ENCODE results near the gene PEPD.

PEPD gene

DNA sequence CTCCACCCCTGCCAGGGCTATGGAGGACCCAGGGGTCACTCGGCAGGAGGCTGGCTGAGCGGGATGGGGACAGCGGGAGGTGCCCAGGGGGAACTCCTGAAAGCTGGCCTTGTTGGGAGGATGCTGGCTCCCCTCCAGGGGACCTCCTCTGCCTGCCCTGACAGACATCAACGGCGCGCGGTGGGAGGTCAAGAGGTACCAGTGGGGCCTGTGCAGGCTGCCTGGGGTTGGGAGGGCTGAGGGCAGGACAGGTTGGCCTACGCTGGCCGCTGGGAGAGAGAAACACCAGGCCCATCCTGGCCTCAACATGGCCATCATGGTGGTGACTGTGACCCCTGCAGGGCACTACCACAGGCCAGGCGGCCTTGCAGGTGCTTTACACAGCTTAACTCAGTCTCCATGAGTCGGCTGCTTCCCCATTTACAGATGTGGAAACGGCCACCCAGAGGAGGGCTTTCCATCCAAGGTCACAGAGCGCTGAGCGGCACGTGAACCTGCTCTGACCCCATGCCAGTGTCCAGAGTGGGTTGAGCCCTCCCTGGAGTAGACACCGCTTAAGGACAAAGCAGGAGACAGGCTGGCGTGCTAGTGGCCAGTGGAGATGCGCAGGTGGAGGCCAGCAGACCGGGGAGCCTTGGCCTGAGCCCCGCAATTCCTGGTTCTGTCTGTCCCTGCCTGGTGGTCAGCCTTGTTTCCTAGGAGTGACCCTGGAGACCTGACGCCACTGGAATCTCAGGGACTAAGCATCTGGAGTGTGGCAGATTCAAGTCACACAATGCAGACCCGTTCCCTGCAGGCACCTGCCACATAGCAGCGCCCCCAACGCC, 120.5 kb downstream of the PEPD start:
- no peak for DNase-seq (ENCODE audit: insufficient read length, low spot score)
- no peak for FAIRE-seq

DNA sequence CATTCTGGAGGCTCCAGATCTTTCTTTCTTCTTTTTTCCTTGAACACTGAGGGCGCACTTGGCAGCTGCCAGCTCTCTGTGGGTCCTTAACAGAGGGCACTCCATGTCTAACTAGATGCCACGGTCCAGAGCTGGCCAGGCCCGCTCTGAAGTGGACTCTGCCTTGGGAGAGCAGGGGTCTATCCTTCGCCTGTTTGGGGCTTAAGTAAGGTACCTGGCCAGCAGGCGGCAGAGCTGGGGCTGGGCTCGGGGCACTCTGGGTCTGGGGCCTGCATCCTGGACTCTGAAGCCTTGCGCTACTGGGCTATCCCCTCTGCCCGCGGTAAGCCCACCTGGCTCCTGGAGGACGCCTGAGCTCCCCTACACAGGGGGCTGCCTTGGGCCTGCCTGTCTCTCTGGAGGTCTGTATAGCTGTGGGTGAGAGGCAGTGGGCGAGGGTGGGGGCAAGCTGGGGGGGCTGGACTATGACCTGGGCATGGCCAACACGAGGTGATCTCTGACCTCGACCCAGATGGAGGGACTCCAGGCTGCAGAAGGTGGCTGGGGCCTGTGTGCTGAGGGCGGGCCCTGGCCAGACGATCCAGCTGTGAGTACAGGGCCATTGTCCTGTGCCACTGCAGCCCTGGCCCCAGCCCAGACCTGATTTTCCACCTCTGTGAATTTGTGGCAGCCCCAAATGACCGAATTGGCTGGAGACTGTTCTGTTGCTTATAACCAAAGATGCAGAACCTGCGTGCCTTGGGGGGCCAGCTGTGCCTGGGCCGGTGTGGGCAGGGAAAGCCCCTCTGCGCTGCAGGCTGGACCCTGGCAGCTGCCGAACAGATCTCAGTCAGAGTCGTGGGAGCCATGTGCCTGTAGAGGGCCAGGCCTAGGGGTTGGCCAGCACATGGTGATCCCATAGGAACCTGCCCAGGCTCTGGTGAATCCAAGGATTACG, 121.6 kb downstream of the PEPD start:
- DNase-seq (ENCODE audit: insufficient read length, low spot score) (no peak), FAIRE-seq (no peak)

DNA sequence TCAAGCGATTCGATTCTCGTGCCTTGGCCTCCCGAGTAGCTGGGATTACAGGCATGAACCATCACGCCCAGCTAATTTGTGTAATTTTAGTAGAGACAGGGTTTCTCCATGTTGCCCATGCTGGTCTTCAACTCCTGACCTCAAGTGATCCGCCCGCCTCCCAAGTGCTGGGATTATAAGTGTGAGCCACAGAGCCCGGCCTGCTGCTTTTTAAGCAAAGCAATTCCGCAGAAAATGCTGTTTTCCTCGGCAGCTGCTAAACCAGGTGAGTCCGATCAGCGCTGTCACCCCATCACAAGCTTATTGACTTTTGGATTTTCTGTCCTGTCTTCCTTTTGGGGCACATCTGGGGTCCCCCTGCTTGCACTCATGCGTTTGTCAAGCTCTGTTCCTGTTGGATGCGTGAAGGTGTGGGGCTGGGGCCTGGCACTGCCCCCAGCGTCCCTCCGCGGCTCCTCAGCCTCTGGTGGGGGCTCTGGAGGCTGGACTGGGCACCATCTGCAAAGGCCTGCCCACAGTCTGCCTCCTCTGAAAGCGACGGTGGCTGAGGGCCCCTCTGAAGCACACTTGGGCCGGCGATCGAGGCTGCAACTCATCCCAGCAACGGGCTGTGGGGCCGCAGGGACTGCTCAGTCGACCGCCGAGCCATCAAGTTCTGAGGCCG, 122.4 kb downstream of the PEPD start:
- DNase-seq (ENCODE audit: insufficient read length, low spot score), result no peak
- FAIRE-seq, result no peak

DNA sequence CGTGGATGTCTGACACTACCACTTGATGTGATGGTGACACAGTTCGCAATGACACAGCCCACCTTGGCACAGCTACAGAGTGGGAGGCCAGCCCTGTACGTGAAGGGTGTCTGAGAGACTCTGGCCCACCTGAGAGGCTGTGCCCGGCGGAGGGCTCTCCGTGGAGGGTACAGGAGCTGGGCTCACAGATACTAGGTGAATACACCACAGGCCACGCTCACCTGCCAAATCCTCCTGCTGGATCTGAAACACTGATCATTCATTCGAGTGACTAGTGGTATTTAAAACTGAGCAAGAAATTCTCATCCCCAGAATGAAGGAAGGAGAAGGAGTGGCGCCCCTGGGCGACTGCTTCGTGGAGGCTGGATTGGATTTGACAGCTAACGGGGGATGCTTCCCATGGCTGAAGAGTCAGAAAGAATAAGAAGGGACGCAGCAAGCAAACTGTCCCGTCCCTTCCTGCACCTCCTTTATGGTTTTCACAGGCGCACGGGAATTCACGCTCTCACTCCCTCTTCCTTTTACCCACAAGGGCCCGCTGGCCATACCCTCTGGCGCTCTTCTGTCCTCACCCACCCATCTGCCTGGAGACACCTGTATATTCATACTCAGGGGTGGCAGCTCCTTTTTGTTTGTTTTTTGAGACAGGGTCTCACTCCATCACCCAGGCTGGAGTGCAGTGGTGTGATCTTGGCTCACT, 123.1 kb downstream of the PEPD start:
- FAIRE-seq, result peak; percentile 26
- DNase-seq (ENCODE audit: insufficient read length, low spot score), result no peak

DNA sequence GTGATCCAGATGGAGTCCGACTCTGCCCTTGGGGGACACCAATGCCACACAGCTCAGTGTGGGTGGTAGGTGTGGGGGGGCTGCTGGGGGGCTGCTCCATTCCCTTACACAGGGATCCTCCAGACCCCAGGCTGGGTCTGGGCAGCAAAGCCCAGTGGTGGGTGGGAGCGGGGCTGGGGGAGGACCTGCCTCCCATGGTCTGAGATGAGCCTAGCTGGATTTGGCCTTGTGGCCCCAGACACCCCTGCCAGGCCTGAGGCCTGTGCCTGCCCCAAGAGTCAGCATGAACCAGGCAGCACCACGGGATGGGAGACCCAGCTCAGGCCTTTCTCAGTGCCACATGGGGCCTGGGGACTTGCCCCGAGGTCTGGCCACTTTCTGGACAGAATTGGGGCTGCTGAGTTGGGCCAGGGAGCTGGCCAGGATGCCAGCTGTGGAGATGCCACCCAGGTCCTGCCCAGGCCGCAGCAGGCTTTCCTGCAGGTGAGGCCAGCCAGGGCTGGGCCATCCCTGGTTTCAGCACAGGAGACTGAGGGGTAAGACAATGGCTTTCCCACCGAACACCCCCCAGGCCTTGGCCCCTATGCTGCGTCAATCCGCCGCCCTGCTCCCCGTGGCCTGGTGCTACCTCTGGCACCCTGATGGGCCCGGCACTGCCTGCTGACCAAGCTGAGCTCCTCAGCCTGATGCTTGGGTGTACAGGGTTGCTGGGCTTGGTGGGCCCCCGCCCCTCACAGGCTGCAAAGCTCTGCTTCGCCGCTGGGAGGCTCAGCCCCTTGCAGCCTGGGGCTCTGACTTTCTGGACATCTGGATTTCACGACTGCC, 123.8 kb downstream of the PEPD start:
- no peak for FAIRE-seq
- no peak for DNase-seq (ENCODE audit: insufficient read length, low spot score)

DNA sequence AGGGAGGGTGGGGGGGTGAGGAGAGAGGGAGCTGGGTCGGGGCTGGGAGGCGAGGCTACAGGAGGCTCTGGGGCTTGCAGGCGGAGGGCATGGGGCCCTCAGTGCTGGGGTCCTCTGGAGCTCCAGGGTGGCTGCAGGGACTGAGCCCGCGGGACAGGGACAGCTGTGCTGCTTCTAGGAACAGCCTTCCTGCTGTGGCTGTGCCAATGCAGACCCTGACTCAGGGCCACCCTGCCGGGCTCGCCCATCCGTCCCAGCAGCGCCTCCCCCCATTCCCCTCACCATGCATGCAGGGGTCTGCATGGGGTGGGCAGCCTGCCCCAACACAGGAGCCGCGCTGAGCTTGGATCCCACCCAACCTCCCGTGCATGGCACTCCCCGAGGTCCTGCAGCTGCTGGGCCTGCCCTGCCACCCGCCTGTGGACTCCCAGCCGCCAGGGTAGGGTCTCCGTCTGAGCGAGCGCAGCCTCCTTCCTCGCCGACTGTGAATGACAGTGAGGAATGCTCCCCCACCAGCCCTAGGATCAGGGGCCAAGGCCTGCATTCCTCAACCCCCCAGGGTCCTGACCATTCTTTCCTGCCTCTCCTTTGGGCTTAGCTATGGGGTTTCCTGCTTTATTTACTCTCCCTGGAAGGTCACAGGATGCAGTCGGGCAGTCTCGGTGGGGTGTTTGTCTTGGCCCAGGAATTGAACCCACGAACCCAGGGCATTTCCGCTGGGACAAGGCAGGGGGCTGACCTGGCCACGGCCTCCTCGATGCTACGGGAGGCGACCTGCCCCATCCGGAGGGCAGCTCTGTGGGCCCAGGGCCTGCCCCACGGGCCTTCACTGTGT, 124.7 kb downstream of the PEPD start:
- no peak for DNase-seq (ENCODE audit: insufficient read length, low spot score)
- FAIRE-seq, result no peak

DNA sequence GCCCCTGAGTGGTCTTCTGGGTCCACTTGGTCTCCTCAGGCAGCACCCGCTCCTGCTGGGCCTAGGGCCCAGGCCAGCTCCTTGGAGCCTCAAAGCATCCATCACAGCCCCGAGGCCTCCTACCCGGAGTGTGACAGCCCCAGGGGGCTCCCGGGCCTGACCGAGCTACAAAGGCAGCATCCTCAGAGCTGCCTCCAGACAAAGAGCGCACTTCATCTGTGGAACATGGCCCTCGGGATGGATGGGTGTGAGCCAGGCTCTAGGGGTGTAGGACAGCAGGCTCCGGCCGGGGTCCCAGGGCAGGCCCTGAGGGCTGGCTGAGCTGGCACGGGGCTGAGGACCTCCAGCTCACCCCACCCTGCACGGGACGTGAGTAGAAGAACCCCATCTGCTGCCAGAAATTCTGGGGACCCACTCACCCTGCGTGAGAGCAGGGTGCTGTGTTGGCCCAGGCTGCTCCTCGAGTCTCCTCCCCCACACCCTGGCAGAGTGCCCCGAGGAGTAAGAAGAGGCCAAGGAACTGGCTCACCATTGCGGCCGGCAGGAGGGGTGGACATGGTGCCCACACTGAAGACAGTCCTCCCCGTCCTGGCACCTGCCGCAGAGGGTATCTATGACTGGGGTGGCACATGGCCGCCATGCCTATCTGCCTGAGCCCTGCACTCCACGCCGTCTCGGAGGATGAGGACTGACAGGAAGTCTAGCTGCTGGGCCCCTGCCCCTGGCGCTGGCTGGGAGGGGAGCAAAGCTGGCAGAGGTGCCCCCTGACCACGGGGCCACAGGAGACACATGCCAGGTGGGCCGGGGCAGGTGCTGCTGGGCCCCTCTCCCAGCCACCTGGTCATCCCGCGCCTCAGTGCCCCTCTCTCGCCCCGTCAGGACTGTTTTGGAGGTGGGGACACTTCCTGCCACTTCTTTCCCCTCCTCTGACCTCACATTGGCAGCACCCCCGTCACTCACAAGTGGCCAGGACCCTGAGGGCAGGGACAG, 125.7 kb downstream of the PEPD start:
- FAIRE-seq, result no peak
- no peak for DNase-seq (ENCODE audit: insufficient read length, low spot score)

DNA sequence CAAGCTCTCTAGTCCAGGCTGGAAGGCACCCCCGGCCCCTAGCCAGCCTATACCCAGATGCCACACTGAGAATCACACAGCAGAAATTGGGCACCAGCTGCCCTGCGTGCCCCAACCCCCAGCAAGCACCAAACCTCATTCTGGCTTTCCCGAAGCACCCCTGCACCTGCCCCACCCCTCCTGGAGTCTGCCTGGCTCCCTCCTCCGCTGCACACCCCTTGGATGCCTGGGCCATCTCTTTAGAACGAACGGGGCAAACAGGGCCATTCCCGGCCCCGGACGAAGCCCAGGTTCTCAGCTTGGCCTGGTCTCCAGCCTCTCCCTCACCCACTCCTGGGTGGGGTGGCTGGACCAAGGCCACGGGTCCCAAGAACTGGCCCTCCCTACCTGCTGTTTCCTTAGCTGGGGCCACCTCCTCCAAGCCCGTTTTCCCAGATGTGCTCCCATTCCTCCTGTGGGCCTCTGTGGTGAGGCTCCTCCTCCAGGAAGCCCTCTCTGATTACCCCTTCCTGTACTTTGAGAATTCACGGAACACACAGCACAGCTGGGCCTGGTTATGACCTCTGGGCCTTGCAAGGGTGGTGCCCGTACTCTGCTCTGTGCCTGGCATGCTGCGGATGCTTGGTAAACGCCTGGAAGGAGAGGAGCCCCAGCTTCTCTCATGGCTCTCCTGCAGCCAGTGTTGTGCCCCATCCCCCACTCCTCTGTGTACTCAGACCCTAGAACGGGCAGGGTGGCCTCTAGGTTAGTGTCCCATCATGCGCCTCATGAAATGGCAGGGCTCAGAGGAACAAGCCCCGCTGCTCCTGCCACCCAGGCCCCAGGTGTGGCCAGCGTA, 126.6 kb downstream of the PEPD start:
- FAIRE-seq (no peak), DNase-seq (ENCODE audit: insufficient read length, low spot score) (no peak)

DNA sequence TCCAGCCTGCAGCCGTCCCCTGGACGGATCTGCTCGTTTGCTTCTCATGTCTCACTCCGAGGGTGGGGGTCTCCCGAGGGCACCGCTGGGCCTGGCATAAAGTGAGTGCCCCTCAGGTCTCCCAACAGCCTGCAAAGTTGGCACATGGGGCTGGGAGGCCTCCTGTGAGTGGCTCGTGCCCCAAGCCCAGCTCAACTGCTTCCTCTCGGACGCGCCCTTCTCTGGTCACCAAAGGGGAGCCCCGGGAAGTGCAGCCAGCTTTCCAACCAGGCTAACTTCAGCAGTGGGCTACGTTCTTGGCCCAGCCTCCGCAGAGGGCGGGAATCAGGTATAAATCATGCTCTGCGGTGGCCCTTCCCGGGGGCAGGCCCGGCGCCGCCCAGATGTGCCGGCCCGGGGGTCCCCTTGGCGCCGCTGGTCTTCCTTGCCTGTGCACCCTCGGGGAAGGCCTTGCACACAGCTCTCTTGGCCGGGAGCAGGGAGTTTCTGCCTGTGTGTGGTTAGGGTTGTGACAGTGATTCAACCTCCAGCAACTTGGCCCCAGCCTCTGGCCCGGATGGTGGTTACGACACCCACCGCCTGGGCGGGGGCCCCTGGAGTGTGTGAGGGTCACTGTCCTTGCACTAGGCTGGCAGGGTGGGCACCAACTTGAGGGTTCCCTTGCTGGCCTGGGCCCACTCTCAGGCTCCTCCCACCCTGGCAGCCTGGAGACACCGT, 127.4 kb downstream of the PEPD start:
- FAIRE-seq, result no peak
- peak; percentile 41 for DNase-seq (ENCODE audit: insufficient read length, low spot score)

DNA sequence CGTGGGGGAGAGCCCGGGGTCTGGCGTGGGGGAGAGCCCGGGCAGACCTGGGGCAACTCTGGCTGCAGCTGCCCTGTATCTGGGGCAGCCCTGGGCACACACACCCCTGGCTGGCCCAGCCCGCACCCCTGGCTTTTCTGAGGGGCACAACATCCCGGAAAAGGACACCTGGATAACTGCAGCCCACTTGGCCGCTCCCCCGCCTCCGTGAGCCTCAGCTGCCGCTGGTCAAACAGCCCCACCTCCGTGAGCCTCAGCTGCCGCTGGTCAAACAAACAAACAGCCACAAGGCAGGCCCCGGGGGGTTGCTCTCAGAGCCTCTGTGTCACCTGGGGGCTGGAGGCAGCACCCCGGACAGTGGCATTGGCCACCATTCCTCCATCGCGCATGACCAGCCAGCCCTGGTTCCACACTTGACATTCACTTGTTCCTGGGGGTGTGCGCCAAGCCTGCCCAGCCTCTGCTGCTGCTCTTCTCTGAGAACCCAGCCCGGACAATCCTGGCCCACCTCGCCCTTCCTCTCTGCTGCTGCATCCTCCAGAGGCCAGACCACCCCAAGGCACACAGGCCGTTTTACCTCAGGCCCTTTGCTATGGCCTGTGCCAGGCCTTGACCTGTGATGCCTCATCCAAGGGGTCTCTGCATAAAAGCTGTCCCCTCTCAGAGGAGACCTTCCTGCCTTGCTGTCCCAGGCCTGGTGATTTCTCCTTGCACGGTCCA, 128.1 kb downstream of the PEPD start:
- FAIRE-seq (no peak), DNase-seq (ENCODE audit: insufficient read length, low spot score) (no peak)

DNA sequence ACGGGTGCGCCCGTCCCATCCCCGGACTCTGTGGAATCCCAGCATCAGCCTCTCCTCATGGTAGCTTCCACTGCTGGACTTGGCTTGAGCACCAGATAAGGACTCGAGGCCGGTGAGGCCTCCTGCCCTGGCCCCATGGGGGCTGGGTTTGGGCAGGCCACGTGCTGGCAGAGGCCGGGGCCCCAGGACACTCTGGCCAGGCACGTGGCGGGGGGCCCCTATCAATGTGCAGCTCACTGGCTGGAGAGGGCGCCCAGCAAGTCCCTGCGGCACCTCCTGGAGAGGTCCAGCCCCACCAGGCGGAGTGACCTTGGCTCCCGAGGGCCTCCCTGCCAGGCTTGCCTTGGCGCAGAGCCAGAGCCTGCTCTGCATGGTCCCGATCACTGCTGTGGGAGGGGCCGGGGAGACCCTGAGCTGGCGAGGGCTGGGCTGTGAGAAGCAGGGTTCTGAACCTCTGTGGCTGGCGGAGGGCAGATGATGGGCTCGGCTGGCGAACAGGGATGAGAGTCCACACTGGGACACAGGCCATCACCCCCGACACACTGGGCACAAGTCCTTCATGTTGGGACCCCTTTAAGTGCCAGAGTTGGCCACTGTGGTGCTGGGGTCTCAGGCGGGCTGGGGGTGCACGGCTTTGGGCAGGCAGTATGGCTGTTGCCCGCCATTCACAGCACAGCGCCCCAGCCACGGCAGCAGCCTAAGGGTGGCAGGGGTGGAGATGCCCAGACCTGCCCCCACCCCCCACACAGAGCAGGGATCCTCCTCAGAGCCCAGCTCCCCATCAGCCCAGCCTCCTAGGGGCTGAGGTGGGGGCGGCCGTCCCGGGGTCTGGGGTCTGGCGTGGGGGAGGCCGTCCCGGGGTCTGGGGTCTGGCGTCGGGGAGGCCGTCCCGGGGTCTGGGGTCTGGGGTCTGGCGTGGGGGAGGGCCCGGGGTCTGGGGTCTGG, 129.0 kb downstream of the PEPD start:
- DNase-seq (ENCODE audit: insufficient read length, low spot score) (no peak), FAIRE-seq (no peak)

DNA sequence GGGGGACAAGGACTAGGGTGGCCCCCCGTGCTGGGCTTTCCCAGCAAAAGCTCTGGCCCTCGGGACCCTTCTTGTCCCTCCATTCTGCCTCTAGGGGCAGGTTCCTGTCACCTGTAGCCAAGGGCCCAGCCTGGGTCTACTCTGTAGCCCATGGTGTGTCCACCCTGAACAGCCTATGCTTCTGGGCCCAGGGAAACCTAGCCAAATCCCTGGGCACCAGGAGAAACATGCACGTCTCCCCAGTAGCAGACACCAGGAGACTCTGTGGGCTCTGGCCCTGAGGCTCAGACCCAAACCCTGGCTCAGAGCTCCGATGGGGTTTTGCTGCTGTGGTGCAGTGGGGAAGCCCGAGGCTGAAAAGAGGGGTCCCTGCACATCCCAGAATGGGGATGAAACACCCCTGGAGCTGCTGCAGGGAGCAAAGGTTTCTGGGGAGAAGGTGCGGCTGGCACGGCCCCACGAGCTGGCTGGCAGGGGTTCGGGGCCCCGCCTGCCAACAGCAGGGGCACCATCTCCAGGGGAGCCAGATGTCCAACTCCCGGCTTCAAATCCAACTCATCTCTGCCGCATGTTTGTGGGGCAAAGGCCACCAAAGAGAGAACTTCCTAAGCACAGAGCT, 129.9 kb downstream of the PEPD start:
- FAIRE-seq (no peak), DNase-seq (ENCODE audit: insufficient read length, low spot score) (no peak)

DNA sequence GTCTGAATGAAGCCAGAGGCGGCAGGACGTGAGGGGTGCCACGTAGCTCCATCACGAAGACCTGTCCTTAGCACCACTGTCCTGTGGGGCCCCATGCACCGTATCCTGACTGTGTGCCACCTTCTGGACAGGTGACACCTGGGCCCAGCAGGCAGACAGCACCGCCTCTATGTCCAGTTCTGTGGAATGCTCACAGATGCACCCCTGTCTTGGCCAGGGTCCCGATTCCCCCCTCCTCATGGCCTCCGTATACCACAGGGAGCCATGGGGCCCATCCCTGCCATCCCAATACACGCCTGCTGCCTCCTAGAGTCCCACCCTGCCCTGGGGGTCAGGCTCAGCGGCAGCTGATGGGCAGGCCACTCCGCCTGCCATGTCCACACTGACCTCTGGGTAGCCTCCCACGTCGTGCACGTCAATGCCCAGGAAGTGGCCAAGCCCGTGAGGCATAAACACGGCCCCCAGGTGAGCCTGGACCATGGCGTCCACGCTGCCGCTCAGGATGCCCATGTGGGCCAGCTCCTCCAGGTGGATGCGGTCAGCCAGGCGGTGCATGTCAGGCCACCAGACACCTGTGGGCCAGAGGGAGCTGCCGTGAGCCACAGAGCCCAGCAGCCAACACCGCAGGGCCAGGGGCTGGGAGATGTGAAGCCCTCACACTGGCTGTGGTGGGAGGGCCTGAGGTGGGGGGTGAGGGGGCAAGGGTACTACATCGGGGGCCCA, 130.5 kb downstream of the PEPD start:
- DNase-seq (ENCODE audit: insufficient read length, low spot score), result no peak
- FAIRE-seq, result no peak
